NCI-H2107 treated with DMSO at 0.1 percent for 48 hours (cell line): ENCODE measurements around the gene OR2M3.
"Not testable (repeated sequence)": the region's sequence is repeated elsewhere in the genome, so short reads cannot be mapped to it uniquely, and the experiment has no call there.

Experiments
- DNase-seq: peaks from one replicate; lab custom pipeline; 2025; ENCODE audit not compliant: unreplicated experiment; lab: John Stamatoyannopoulos, UW

The OR2M3 gene, protein sequence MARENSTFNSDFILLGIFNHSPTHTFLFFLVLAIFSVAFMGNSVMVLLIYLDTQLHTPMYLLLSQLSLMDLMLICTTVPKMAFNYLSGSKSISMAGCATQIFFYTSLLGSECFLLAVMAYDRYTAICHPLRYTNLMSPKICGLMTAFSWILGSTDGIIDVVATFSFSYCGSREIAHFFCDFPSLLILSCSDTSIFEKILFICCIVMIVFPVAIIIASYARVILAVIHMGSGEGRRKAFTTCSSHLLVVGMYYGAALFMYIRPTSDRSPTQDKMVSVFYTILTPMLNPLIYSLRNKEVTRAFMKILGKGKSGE

DNA sequence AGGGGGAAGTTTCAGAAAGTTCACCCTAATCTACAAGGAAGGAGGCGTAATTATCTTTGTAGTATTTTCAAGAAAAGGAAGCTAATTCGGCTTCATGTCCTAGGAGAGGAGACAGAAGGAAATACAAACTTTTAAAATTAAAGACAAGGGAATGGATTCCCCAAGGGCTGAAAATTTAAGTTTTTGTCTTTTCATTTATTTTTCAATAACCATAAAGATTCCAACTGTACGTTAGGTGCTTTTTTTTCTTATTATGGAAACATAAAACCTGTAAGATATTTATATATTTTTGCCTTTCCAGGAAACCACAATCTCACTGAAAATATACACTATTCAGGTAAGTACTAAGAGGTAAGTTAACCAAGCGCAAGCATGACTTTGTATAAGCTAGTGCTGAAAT lies at the start of gene OR2M3:
TSS of gene OR2M3 (plus strand) at position 301 of the 400 bp plus-strand sequence. CDS start 5,803 bp downstream, outside the sequence.
- no peak for DNase-seq

DNA sequence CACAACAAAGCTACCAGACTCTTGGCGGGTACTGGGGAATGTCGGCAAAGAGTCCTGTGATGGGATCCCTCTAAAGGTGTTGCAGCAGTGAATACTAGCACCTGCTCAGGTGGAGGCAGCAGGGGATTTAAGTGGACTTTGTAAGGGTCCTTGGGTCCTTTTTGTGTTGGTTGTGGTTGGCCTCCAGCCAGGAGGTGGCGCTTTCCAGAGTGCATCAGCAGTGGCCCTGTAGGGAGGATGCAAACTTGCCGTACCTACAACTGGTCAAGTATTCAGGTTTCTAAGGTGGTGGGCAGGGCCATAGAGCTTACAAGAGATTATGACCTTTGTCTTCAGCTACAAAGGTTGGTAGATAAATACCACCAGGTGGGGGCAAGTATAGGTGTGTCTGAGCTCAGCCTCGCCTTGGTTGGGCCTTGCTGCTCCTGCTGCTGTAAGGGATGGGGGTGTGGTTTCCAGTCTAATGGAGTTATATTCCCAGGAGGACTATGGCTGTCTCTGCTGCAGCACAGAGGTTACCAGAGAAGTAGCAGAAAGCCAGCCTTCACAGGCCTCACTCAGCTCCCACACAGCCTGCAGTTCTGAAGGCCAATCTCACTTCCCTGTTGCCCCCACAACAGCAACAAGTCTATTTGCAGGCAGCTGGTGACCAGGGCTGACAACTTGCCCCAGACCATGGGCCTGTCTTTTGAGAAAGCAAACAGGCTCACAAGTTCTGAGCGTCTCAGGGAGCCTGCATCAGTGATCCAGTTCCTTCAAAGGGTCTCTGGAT lies 44.8 kb upstream of the OR2M3 start:
- no peak for DNase-seq

DNA sequence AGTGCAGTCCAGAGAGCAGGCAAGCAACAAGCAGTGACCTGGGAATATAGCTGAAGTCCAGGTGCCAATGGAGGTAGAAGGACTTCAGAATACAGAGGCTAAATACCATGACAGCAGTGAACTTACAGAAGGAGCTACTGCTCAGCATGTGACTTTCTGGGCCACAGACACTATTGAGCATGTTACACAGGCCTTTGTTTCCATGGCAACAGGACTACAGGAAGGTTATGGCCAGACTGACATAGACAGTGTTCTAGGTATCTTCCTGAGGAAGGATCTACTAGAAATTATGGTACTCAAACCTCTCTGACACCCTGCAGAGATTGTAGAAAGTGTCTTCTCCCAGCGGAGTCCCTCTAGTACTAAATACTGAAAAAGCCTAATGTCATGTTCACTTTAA lies 41.1 kb upstream of the OR2M3 start:
- no peak for DNase-seq

DNA sequence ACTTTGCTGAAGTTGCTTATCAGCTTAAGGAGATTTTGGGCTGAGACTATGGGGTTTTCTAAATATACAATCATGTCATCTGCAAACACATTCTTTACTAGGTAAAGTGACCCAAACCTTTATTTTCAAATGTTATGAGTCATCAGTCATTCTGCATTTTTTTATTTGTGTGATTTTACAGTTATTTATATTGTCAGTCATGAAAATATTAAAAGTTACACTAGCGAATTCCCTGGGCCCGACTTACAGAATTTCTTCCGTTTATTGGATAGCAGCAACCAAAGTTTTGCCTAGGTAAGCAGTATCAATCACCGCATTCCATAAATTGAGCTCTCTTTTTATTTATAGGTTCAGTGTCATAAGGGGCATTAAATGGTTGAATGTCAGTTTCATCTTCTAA lies 38.3 kb upstream of the OR2M3 start:
- DNase-seq: no peak

DNA sequence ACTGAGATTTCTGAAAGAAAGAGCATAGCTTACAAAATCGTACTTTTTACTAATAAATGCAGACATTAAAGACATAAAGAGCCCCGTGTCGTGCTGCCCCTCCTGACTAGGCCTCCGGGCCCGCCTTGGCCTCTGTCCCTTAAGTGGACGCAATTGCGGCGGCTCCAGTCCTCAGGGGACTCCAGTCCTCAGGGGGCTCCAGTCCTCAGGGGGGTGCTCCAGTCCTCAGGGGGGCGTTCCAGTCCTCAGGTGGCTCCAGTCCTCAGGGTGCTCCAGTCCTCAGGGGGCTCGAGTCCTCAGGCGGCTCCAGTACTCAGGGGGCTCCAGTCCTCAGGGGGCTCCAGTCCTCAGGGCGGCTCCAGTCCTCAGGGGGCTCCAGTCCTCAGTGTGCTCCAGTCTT lies 33.0 kb upstream of the OR2M3 start:
- no peak for DNase-seq

DNA sequence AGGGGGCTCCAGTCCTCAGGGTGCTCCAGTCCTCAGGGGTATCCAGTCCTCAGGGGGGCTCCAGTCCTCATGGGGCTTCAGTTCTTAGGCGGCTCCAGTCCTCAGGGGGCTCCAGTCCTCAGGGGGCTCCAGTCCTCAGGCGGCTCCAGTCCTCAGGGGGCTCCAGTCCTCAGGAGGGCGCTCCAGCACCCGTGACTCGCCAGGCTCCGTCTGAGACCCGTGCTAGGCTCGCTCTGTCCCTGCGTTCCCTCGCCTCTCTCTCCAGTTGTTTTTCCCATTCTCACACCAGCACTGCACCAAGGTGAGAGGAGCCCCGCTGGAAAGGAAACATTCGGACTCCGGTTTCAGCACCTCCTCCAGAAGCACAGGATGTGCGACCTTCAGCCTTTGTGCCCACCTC lies 31.9 kb upstream of the OR2M3 start:
- DNase-seq: no peak

DNA sequence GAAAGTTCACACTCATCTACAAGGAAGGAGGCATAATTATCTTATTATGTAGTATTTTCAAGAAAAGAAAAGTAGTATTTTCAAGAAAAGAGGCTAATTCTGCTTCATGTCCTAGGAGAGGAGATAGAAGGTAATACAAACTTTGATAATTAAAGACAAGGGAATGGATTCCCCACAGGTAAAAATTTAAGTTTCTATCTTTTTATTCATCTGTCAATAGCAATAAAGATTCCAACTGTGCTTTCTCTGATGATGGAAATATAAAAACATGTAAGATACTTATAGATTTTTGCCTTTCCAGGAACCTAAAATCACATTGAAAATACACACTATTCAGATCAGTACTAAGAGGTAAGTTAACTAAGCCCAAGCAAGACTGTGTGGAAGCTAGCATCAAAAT lies 22.5 kb upstream of the OR2M3 start, which contains the start of gene OR2M2:
TSS of gene OR2M2 (plus strand) at position 301 of the 400 bp plus-strand sequence. CDS start 5,165 bp downstream, outside the sequence.
- no peak for DNase-seq

DNA sequence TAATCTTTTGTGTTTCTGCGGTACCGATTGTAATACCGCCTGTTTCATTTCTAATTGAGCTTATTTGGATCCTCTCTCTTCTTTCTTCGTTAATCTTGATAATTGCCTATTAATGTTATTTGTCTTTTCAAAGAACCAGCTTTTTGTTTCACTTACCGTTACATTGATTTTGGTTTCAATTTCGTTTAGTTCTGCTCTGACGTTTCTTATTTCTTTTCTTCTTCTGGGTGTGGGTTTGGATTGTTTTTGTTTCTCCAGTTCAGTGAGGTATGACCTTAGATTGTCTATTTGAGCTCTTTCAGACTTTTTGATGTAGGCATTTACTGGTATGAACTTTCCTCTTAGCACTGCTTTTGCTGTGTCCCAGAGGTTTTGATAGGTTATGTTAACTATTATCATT lies 13.1 kb upstream of the OR2M3 start:
- no peak for DNase-seq

DNA sequence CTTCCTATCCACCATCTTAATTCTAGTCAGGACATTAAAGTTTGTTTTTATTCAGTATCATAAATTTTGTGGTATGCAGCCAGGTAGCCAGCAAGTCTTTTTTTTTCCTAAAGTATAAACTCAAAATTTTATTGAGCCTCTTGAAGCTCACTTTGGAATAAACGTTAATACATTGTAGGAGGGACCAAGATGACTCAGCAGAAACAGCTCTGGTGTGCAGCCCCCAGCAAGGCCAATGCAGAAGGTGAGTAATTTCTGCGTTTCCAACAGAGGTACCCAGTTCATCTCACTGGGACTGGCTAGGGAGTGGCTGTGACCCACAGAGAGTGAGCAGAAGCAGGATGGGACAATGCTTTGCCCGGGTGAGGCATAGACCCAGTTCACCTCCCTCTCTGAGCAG lies 9.7 kb upstream of the OR2M3 start:
- DNase-seq: no peak

DNA sequence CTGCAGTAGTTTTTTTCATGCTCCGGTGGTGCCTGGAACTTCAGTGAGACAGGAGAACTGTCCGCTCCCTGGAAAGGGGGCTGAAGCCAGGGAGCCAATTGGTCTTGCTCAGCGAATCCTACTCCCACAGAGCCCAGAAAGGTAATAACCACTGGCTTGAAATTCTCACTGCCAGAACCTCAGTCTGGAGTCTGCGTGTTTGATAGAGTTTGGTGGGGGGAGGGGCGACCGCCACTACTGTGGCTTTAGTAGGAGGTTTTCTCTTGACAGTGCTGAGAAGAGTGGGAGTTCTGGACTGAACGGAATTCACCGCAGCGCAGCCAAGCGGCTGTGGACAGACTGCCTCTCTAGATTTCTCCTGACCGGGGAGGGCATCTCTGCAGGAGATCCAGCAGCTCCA lies 8.0 kb upstream of the OR2M3 start:
- no peak for DNase-seq

DNA sequence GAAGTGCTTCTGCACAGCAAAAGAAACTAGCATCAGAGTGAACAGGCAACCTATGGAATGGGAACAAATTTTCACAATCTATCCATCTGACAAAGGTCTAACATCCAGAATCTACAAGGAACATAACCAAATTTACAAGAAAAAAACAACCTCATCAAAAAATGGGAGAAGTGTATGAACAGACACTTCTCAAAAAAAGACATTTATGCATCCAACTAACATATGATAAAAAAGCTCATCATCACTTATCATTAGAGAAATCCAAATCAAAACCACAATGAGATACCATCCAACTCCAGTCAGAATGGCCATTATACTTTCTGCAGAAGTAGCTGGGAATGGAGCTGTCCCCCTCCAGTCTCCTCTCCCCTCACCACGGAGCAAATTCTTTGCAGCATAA lies 2.9 kb upstream of the OR2M3 start:
- DNase-seq: no peak

DNA sequence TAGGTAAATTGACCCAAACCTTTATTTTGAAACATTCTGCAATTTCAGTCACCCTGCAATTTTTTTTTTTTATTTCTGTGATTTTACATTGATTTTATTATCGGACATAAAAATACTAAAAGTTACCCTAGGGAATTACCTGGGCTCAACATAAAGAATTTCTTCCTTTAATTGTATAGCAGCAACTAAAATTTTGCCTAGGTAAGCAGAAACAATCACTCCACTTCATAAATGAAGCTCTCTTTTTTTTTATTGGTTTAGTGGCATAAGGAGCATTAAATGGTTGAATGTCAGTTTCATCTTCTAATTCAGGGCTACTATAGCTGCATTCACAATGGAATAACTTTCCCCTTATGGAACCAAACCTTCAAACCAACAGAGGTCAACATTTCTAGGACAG lies 18.8 kb downstream of the OR2M3 start:
- DNase-seq: no peak

DNA sequence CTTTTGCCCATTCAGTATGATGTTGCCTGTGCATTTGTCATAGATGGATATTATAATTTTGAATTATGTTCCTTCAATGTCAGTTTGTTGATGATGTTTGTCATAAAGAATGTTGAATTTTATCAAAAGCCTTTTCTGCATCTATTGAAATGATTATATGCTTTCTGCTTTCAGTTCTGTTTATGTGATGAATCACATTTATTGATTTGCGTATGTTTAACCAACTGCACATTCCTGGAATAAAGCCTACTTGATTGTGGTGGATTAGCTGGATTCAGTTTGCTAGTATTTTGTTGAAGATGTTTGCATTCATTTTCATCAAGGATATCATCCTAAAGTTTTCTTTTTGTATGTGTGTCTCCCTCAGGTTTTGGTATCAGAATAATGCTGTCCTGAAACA lies 28.5 kb downstream of the OR2M3 start:
- no peak for DNase-seq

DNA sequence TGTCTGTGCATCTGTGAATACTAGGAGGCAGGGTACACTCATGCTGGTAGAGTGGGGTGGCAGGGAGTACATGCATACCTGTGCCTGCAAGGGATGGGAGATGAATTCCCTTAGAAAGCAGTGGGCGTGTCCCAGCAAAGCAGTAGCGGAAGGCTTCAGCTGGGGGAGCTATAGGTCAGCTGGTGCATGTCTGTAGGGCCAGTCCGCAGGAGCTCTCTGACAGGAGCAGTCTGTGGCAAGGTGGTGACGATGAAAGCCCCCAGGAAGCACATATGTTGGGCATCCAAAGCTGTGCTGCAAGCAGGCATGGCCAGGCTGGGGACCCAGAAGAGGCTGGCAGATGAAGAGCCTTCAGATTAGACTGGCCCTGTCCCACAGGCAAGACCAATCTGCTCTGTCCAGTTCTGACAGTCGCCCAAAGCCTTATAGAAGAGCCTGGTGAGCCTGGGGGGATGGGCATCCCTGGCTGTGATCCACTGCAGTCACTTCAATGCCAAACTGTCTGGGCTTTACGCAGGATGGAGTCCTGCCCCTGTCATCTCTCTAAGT lies 32.4 kb downstream of the OR2M3 start:
- DNase-seq: no peak

DNA sequence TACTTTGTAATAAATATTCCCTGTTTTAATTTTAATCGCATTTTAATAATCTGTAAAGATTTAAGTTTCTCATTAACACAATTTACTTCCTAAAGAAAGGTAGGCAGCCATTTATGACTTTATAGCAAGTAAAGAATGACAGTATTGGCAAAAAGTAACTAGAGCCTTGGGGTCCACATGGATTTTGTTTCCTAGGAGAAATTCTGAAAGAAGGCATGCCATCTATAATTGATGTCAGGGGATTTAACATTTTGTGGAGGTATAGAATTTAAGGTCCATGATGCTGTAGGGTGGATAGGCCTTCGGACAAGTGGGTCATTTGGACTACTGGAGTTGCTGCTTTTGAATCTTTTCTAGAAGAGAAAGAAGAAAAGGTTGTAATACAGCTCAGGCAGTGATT lies 34.1 kb downstream of the OR2M3 start, which contains the start of gene OR2M4:
TSS of gene OR2M4 (plus strand) at position 301 of the 400 bp plus-strand sequence. CDS start 7,512 bp downstream, outside the sequence.
- DNase-seq: no peak

DNA sequence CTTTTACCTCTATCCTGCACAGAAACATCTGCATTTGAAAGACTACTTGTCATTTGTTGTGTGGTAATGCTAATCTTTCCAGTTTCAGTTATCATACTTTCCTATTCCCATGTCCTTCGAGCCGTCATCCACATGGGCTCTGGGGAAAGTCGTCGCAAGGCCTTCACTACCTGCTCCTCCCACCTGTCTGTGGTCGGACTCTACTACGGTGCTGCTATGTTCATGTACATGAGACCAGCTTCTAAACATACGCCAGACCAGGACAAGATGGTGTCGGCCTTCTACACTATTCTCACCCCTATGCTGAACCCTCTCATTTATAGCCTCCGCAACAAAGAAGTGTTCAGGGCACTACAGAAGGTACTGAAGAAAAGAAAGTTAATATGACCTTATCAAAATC lies 42.4 kb downstream of the OR2M3 start:
- no peak for DNase-seq

DNA sequence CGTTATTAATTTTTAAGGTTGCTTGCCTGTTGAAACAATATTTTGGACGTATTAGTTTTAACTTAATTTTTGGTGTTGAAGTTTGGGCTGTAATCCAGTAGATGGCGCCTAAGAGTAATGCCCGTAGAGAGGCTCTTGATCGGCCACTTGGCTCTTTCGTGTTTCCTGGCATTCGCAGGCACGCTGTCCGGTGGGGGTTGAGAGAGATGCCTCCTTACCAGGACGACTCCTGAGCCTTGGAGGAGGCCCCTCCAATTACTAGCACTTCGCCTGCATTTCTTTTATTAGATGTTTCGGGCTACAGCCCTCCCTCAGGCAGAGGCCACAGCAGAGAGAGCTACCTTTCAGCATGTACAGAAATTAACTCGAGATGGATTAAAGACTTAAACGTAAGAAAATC lies 46.1 kb downstream of the OR2M3 start:
- DNase-seq: peak; percentile 29

DNA sequence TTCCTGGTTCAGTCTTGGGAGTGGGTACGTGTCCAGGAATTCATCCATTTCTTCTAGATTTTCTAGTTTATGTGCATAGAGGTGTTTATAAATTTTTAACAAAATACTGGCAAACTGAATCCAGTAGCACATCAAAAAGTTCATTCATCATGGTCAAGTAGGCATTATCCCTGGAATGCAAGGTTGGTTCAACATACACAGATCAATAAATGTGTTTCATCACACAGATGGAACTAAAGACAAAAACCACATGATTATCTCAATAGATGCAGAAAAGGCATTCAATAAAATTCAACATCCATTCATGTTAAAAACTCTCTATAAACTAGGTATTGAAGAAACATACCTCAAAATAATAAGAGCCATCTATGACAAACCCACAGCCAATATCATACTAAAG lies 62.2 kb downstream of the OR2M3 start:
- DNase-seq: not testable (repeated sequence)
